NCI-H2107 treated with DMSO at 0.1 percent for 48 hours (cell line): Measurements from ENCODE around the gene RPRD1B.
"Not testable (repeated sequence)": the region's sequence is repeated elsewhere in the genome, so short reads cannot be mapped to it uniquely, and the experiment has no call there.

Experiments used
- DNase-seq: peaks from one replicate; lab custom pipeline; 2025; ENCODE audit not compliant: unreplicated experiment; lab: John Stamatoyannopoulos, UW

Gene RPRD1B

GRCh38 chr20:38104285-38104684, 70.7 kb downstream of the RPRD1B start:
- no peak for DNase-seq

- no peak for DNase-seq
Measured at GRCh38 chr20:38106461-38106860, 72.9 kb downstream of the RPRD1B start.

GRCh38 chr20:38107386-38107785, 73.8 kb downstream of the RPRD1B start:
- not testable (repeated sequence) for DNase-seq

- DNase-seq = not testable (repeated sequence)
Measured at GRCh38 chr20:38107916-38108315, 74.4 kb downstream of the RPRD1B start.

- DNase-seq = no peak
Measured at GRCh38 chr20:38108438-38108985, 75.0 kb downstream of the RPRD1B start.

GRCh38 chr20:38108986-38109541, 75.5 kb downstream of the RPRD1B start:
- DNase-seq = no peak

GRCh38 chr20:38109591-38110524, 76.3 kb downstream of the RPRD1B start:
- no peak for DNase-seq

GRCh38 chr20:38110525-38111178, 77.1 kb downstream of the RPRD1B start:
- DNase-seq = no peak

- no peak for DNase-seq
Measured at GRCh38 chr20:38111366-38112232, 78.1 kb downstream of the RPRD1B start.

- no peak for DNase-seq
Measured at GRCh38 chr20:38112261-38112929, 78.8 kb downstream of the RPRD1B start.

- DNase-seq = no peak
Measured at GRCh38 chr20:38112930-38113294, 79.4 kb downstream of the RPRD1B start.

- no peak for DNase-seq
Measured at GRCh38 chr20:38113401-38114325, 80.1 kb downstream of the RPRD1B start.

- no peak for DNase-seq
Measured at GRCh38 chr20:38114353-38114791, 80.8 kb downstream of the RPRD1B start.

- DNase-seq = no peak
Measured at GRCh38 chr20:38115205-38115604, 81.7 kb downstream of the RPRD1B start.

GRCh38 chr20:38115896-38116295, 82.3 kb downstream of the RPRD1B start:
- DNase-seq = no peak

GRCh38 chr20:38116409-38117165, 83.0 kb downstream of the RPRD1B start:
- no peak for DNase-seq

GRCh38 chr20:38117205-38117604, 83.7 kb downstream of the RPRD1B start:
- no peak for DNase-seq

GRCh38 chr20:38117635-38118034, 84.1 kb downstream of the RPRD1B start:
- DNase-seq = no peak
